HEK293T (cell line): Measurements from ENCODE around the gene SOCS7.

Experiments
- CTCF ChIA-PET: fragments of 350-600 bp; formaldehyde crosslinking; extraction: SDS; loops from one replicate; lab custom pipeline; 2021; ENCODE audit warnings: antibody characterized with exemption, inconsistent platforms; lab: Yijun Ruan, JAX
- POLR2A ChIA-PET: fragments of 350-600 bp; formaldehyde crosslinking; extraction: SDS; loops from one replicate; lab custom pipeline; 2020; ENCODE audit warnings: antibody characterized with exemption, inconsistent platforms; lab: Yijun Ruan, JAX
- DNase-seq: peaks from one replicate; pipeline ENCODE4 v3.0.0; 2012; ENCODE audit warnings: mixed read lengths; ENCODE audit errors: extremely low spot score
- ARNT ChIP-seq: fragments of 450-650 bp; IDR thresholded peaks from 2 replicates; pipeline ENCODE4 v1.6.1; 2017; ENCODE audit warnings: mild to moderate bottlenecking
- BHLHE40 ChIP-seq: fragments of 450-650 bp; IDR thresholded peaks from 2 replicates; pipeline ENCODE4 v1.6.1; 2016; ENCODE audit warnings: mild to moderate bottlenecking, moderate library complexity, borderline replicate concordance
- CTBP1 ChIP-seq: fragments of 450-650 bp; IDR thresholded peaks from 2 replicates; pipeline ENCODE4 v1.6.1; 2016; ENCODE audit warnings: borderline replicate concordance
- ELF4 ChIP-seq: fragments of 450-650 bp; IDR thresholded peaks from 2 replicates; pipeline ENCODE4 v1.6.1; 2017; ENCODE audit warnings: antibody characterized with exemption
- FOXA1 ChIP-seq: fragments of 450-650 bp; IDR thresholded peaks from 2 replicates; pipeline ENCODE4 v1.6.1; 2016; ENCODE audit warnings: mild to moderate bottlenecking
- FOXK2 ChIP-seq: fragments of 450-650 bp; IDR thresholded peaks from 2 replicates; pipeline ENCODE4 v1.6.1; 2016; ENCODE audit warnings: mild to moderate bottlenecking
- FOXM1 ChIP-seq: fragments of 450-650 bp; IDR thresholded peaks from 2 replicates; pipeline ENCODE4 v1.6.1; 2017; ENCODE audit warnings: mild to moderate bottlenecking, borderline replicate concordance
- HDGF ChIP-seq: fragments of 450-650 bp; IDR thresholded peaks from 2 replicates; pipeline ENCODE4 v1.6.1; 2017; ENCODE audit warnings: antibody characterized with exemption, borderline replicate concordance
- L3MBTL2 ChIP-seq: fragments of 450-650 bp; conservative IDR thresholded peaks from 2 replicates; pipeline ENCODE4 v1.6.1; 2016; ENCODE audit warnings: mild to moderate bottlenecking
- LEF1 ChIP-seq: fragments of 450-650 bp; IDR thresholded peaks from 2 replicates; pipeline ENCODE4 v1.6.1; 2017; ENCODE audit warnings: mild to moderate bottlenecking, borderline replicate concordance
- NFRKB ChIP-seq: fragments of 450-650 bp; IDR thresholded peaks from 2 replicates; pipeline ENCODE4 v1.6.1; 2016; ENCODE audit warnings: mild to moderate bottlenecking, moderate library complexity
- PKNOX1 ChIP-seq: fragments of 450-650 bp; IDR thresholded peaks from 2 replicates; pipeline ENCODE4 v1.6.1; 2016
- SP1 ChIP-seq: fragments of 450-650 bp; IDR thresholded peaks from 2 replicates; pipeline ENCODE4 v1.6.1; 2017
- SUZ12 ChIP-seq: fragments of 450-650 bp; IDR thresholded peaks from 2 replicates; pipeline ENCODE4 v1.6.1; 2016; ENCODE audit warnings: mild to moderate bottlenecking
- TARDBP ChIP-seq: fragments of 450-650 bp; IDR thresholded peaks from 2 replicates; pipeline ENCODE4 v1.6.1; 2016
- ZNF384 ChIP-seq: fragments of 450-650 bp; IDR thresholded peaks from 2 replicates; pipeline ENCODE4 v1.6.1; 2016

Gene SOCS7, protein sequence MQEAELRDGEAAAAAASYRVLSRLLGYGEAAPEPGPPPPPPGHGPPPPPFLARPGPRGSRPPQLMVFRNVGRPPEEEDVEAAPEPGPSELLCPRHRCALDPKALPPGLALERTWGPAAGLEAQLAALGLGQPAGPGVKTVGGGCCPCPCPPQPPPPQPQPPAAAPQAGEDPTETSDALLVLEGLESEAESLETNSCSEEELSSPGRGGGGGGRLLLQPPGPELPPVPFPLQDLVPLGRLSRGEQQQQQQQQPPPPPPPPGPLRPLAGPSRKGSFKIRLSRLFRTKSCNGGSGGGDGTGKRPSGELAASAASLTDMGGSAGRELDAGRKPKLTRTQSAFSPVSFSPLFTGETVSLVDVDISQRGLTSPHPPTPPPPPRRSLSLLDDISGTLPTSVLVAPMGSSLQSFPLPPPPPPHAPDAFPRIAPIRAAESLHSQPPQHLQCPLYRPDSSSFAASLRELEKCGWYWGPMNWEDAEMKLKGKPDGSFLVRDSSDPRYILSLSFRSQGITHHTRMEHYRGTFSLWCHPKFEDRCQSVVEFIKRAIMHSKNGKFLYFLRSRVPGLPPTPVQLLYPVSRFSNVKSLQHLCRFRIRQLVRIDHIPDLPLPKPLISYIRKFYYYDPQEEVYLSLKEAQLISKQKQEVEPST

DNA sequence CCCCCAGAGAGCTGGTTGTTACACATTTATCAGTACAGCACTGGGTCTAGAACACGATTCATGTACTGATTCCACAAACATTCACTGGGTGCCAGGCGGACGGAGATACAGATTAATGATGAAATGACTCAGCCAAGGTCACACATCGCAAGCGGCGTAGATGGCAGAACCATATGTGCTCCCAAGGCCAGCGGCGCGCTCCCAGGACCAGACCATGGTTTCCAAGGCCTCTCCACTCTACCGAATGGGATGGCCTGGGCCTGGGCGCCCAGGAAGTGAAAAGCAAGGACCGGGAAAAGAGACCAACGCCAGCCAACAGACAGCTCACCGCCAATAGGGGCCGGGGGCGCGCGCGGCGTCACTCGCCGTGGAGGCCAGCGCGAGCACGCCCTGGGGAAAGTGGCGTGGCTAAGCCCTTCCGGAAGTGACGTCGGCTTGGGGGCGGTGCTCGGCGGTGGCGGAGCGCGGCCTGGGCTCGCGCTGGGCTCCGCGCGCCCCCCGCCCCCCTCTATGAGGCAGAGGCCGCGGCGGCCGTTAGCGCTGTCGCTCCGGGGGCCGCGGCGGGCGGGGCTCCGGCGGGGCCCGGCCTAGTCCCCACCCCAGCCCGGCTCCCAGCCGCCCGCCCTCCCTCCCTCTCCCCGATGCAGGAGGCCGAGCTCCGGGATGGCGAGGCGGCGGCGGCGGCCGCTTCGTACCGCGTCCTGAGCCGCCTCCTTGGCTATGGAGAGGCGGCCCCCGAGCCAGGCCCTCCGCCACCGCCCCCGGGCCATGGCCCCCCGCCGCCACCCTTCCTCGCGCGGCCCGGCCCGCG, at the start of gene SOCS7:
TSS of gene SOCS7 (plus strand) at position 433 of the 811 bp plus-strand sequence. CDS start at position 642, 209 bp downstream.
- ChIA-PET POLR2A (interaction anchor here (0.6 to 5.1 kb wide), 23 partner anchors 9 to 401 kb away, joined by 3 to 69 read pairs (median 5); partner anchors contain the start of gene PSMB3), CTCF (interaction anchor here (0.6 to 2.8 kb wide), 6 partner anchors 18 to 185 kb away, joined by 3 to 53 read pairs (median 4); no protein-coding TSS in a partner anchor)
- DNase-seq = peak; percentile 86
- TF ChIP-seq HDGF (no peak), L3MBTL2 (peak; percentile 21; the same call in 1 of the 2 replicates), PKNOX1 (peak; percentile 18; the same call in 1 of the 2 replicates), SP1 (no peak), ELF4 (no peak; the same call in 1 of the 2 replicates)

DNA sequence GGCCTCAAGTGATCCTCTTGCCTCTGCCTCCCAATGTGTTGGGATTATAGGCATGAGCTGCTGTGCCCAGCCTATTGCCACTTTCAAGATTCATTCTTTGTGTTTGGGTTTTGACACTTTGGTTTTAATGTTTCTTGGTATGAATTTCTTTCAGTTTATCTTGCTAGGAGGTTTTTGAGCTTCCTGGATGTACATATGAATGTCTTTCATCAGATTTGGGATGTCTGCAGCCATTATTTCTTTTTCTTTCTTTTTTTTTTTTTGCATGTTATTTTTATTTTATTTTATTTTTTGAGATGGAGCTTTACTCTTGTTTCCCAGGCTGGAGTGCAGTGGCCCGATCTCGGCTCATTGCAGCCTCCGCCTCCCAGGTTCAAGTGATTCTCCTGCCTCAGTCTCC, 36.1 kb upstream of the SOCS7 start:
- ChIA-PET CTCF (interaction anchor here (0.6 to 0.7 kb wide), 2 partner anchors 34 to 588 kb away, joined by 3 to 4 read pairs; no protein-coding TSS in a partner anchor), POLR2A (no interaction called here)
- TF ChIP-seq ELF4 (no peak), SUZ12 (no peak), FOXK2 (no peak), BHLHE40 (no peak), FOXA1 (no peak), CTBP1 (no peak), TARDBP (no peak), HDGF (no peak), ZNF384 (no peak), SP1 (no peak), L3MBTL2 (no peak), NFRKB (no peak), ARNT (no peak), FOXM1 (no peak), PKNOX1 (no peak), LEF1 (no peak)
- DNase-seq = no peak

GRCh38 chr17:38317081-38317480, 34.6 kb upstream of the SOCS7 start:
- no peak for DNase-seq
- CTCF ChIA-PET = interaction anchor here (2.4 kb wide), 1 partner anchor 16 kb away, joined by 5 read pairs; no protein-coding TSS in a partner anchor
- POLR2A ChIA-PET = no interaction called here
- TF ChIP-seq SUZ12 = no peak
- no peak for TF ChIP-seq ZNF384
- no peak for TF ChIP-seq FOXA1
- no peak for TF ChIP-seq CTBP1
- no peak for TF ChIP-seq SP1
- no peak for TF ChIP-seq TARDBP
- TF ChIP-seq L3MBTL2 = no peak
- no peak for TF ChIP-seq HDGF
- TF ChIP-seq ELF4 = no peak
- no peak for TF ChIP-seq NFRKB
- TF ChIP-seq LEF1 = no peak

DNA sequence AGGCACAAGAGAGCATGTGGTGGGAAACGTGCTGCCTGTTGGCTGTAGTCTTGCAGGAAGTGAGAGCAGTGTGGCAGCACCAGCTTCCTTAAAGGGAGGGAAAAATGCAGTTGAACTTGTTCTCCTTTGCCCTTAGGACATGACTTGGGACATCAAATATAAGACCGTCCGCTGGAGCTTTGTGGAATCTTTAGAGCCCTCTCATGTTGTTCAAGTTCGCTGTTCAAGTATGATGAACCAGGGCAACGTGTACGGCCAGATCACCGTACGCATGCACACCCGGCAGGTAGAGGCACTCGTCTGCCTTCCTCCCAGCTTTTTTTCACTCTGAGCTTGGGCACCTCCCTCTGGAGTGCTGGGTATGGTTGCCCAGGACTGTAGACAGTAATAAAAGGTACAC, 31.2 kb upstream of the SOCS7 start:
- CTCF ChIA-PET = no interaction called here
- no peak for TF ChIP-seq CTBP1
- POLR2A ChIA-PET = no interaction called here
- no peak for DNase-seq

DNA sequence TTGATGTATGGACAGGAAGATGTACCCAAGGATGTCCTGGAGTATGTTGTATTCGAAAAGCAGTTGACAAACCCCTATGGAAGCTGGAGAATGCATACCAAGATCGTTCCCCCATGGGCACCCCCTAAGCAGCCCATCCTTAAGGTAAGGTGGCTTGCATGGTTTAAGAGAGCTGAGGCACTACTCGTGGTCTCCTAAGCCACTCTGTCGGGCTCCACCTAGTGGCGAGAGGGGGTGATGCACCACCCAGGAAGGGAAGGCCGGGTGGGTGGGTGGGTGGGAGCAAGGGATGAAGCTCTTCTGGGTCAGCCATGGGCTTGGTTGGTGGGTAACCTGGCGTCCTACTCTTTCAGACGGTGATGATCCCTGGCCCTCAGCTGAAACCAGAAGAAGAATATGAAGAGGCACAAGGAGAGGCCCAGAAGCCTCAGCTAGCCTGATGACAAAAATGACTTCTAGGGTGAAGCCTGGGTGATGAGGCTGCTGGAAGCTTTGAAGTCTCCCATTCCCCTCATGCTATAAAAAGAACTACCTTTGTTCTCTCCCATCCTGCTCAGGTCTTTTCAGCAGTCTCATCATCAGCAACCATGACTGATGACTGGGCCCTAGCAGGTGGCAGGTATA, 29.4 kb upstream of the SOCS7 start:
- ChIA-PET POLR2A (interaction anchor here (0.6 to 0.9 kb wide), 2 partner anchors 13 to 1092 kb away, joined by 3 read pairs; no protein-coding TSS in a partner anchor), CTCF (interaction anchor here (0.9 to 2.9 kb wide), 5 partner anchors 10 to 236 kb away, joined by 3 to 25 read pairs (median 9); no protein-coding TSS in a partner anchor)
- no peak for TF ChIP-seq TARDBP
- no peak for TF ChIP-seq SUZ12
- no peak for TF ChIP-seq ZNF384
- no peak for TF ChIP-seq FOXM1
- TF ChIP-seq L3MBTL2 = no peak
- no peak for TF ChIP-seq FOXK2
- no peak for TF ChIP-seq LEF1
- no peak for TF ChIP-seq SP1
- no peak for TF ChIP-seq BHLHE40
- TF ChIP-seq CTBP1 = no peak
- TF ChIP-seq ARNT = no peak
- TF ChIP-seq PKNOX1 = no peak
- no peak for TF ChIP-seq ELF4
- no peak for TF ChIP-seq HDGF
- peak; percentile 68 for DNase-seq
